Spleen (tissue), 7 donors: ENCODE data around the gene APOBEC3F.
"Not testable (repeated sequence)": the region's sequence is repeated elsewhere in the genome, so short reads cannot be mapped to it uniquely, and the experiment has no call there.

ENCODE experiments used
- CTCF ChIP-seq, 11 experiments: fragments of 200-600 bp in 7 of 11; fragments of 450-650 bp in 4 of 11; sonication (generic) in 4 of 11; IDR thresholded peaks in 8 of 11; conservative IDR thresholded peaks in 3 of 11; 1 replicate in 7 of 11; 2 replicates in 4 of 11; pipeline versions ENCODE4 v1.4.0 to v1.8.0; 2016 to 2021; ENCODE audit warnings: antibody characterized with exemption in 11 of 11, inconsistent platforms in 4 of 11, mild to moderate bottlenecking in 1 of 11
- POLR2A ChIP-seq, 3 donors: fragments of 450-650 bp; IDR thresholded peaks; one replicate each; pipeline ENCODE4 v1.5.1; 2017; ENCODE audit warnings: antibody characterized with exemption in 3 of 3, mild to moderate bottlenecking in 1 of 3
- donor health status: DM: no; HTN: no; CAD: no; lungs with moderate emphysema.
- donor health status: DM: no; HTN: no; CAD: no.
- donor health status: DM: no; HTN: no; CAD: no.

- not testable (repeated sequence) for TF ChIP-seq CTCF (IDR thresholded peaks at IDR 0.05 in 8 of 11, conservative IDR thresholded peaks at IDR 0.05 in 3 of 11); POLR2A (IDR thresholded peaks at IDR 0.05)
Measured at GRCh38 chr22:39061951-39062350, 21.3 kb downstream of the APOBEC3F start.
